NCI-H1930 (cell line): ENCODE data around the gene FRRS1.

ENCODE experiments used
- DNase-seq, 2 experiments: peaks; one replicate each; lab custom pipeline; 2025; lab: John Stamatoyannopoulos, UW

The FRRS1 gene

GRCh38 chr1:99675994-99676393 is 90.4 kb downstream of the FRRS1 start:
- no peak for DNase-seq

GRCh38 chr1:99675292-99675691 is 91.1 kb downstream of the FRRS1 start:
- DNase-seq, result no peak

GRCh38 chr1:99674115-99675064 is 92.0 kb downstream of the FRRS1 start:
- DNase-seq, result no peak

GRCh38 chr1:99673315-99673714 is 93.1 kb downstream of the FRRS1 start:
- DNase-seq, result no peak

- no peak for DNase-seq
Observed at GRCh38 chr1:99672530-99673213, 93.8 kb downstream of the FRRS1 start.

GRCh38 chr1:99672038-99672437 is 94.4 kb downstream of the FRRS1 start:
- no peak for DNase-seq

- DNase-seq, result no peak
Observed at GRCh38 chr1:99670583-99670982, 95.9 kb downstream of the FRRS1 start.

- no peak for DNase-seq
Observed at GRCh38 chr1:99669821-99670220, 96.6 kb downstream of the FRRS1 start.

- no peak for DNase-seq
Observed at GRCh38 chr1:99669376-99669775, 97.1 kb downstream of the FRRS1 start.

- DNase-seq, result no peak
Observed at GRCh38 chr1:99665212-99665611, 101.2 kb downstream of the FRRS1 start.

GRCh38 chr1:99663501-99663900 is 102.9 kb downstream of the FRRS1 start:
- no peak for DNase-seq

- no peak for DNase-seq
Observed at GRCh38 chr1:99662539-99663080, 103.8 kb downstream of the FRRS1 start.

GRCh38 chr1:99661780-99662179 is 104.7 kb downstream of the FRRS1 start:
- no peak for DNase-seq

- no peak for DNase-seq
Observed at GRCh38 chr1:99660496-99660895, 105.9 kb downstream of the FRRS1 start.

GRCh38 chr1:99659755-99660210 is 106.7 kb downstream of the FRRS1 start:
- DNase-seq, result no peak
